HG03280 (cell line): Measurements from ENCODE around the gene EXOC5.
"Not testable (repeated sequence)": the region's sequence is repeated elsewhere in the genome, so short reads cannot be mapped to it uniquely, and the experiment has no call there.

Source experiments
- ATAC-seq: cut with Tn5 transposase; IDR thresholded peaks from one replicate; pipeline ENCODE4 v1.9.1; 2021; ENCODE audit warnings: mild to moderate bottlenecking, moderate library complexity; ENCODE audit not compliant: unreplicated experiment

The EXOC5 gene

DNA sequence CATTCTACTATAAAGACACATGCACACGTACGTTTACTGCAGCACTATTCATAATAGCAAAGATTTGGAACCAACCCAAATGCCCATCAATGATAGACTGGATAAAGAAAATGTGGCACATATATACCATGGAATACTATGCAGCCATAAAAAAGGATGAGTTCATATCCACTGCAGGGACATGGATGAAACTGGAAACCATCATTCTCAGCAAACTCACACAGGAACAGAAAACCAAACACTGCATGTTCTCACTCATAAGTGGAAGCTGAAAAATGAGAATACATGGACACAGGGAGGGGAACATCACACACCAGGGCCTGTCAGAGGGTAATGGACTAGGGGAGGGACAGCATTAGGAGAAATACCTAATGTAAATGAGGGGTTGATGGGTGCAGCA lies 10.5 kb downstream of the EXOC5 start:
- ATAC-seq, result not testable (repeated sequence)

DNA sequence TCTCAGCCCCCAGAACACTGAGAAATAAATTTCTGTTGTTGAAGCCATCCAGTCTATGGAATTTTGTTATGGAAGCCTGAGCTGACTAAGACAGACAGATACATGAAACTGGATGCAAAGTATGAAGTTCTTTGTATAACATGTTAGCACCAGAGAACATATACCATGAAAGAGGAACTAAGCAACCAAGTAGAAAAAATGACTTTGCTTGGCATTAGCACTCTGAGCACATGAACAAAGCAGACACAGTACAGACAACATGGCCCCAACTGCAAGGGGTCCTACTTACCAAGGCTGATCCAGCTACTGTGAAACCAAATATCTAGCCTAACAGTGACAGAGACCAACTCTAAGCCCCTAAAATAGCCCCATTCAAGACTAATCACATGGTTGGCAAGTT lies 13.8 kb downstream of the EXOC5 start:
- ATAC-seq, result no peak

DNA sequence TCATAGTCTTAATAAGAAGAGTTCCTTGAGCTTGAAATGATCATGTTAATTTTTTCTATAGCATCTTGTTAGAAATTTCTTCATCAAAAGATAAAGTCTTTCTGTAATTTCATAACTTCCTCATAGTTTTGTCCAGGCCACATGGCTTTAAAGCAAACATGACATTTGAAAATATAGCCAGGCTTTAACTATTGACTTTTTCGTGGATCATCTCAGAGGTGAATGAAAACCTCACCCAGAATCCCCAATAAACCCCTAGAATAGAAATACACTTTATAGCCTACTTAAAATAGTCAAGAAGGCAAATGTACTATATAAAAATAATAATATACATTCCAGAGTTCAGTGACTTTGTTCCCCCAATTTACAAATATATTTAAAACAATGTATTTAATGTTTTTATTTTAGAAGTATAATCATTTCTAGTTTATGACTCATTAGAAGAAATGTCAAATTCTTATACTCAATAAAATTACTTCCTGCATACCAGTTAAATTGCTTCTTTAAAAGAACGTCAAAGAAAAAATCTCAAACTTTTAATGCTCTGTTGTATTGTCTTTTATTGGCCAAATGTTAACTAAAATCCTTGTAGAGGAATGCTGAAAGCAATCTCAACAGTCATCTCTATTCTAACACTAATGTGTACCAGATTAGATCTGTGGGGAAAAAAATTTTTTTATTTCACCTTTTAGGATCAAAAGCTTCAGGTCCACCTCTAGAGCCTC lies 21.6 kb downstream of the EXOC5 start:
- ATAC-seq, result no peak

DNA sequence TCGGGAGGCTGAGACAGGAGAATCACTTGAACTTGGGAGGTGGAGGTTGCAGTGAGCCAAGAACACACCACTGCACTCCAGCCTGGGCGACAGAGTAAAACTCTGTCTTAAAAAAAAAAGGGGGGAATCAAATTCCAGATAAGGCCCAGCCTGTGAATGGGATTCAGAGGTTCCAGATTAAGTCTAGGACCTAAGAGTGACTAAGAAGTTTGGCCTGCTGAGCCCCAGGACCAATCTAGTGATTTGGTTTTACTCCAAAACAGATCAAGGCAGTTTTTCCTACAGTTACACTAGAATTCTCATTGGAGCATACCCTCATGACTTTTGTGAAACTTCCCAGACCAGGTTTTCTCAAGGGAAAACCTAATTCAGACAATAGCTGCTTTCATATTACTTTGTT lies 22.8 kb downstream of the EXOC5 start:
- no peak for ATAC-seq

DNA sequence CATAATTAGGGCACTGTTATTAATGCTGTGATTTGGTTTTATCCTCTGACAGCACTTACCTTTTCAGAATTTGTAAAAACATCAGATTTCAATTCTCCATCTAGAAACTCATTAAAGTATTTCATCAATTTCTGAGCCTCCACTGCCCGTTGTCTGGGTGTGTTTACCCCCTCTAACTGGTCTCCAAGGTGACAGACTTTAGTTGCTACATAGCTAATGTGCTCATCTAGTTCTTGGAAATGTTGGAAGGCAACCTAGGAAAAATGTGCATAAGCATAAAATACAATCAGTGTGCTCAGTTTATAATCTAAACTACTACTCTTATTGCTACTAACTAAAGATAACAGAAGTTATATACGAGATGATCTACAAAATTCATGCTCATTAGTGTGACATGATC lies 24.6 kb downstream of the EXOC5 start:
- ATAC-seq, result no peak

DNA sequence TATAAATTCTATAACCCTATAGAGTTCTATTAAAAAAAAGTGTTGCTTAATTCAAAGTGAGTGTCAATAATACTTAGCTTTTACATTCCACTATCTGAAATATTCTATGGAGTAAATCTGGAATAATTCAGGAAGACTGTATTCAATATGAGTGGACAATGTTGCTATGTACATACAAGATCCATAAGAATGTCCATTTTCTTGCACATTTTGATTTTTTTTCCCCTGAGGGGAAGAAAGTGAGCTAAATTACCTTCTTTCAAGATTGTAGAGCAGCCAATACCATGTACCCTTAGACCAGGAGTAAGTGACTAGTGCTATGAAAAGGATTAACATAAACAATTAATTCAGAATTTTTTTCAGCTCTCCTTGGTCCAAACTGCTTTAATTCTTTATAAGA lies 25.4 kb downstream of the EXOC5 start:
- no peak for ATAC-seq

DNA sequence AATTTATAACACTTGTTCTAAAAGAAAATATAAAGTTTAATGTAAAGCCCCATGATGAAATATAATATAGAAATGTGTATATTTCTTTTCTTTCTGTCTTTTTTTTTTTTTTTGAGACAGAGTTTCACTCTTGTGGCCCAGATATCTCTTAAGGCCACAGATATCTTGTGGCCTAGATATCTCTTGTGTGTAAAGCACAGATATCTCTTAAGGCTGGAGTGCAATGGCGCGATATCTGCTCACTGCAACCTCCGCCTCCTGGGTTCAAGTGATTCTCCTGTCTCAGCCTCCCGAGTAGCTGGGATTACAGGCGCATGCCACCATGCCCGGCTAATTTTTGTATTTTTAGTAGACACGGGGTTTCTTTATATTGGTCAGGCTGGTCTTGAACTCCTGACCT lies 28.6 kb downstream of the EXOC5 start:
- not testable (repeated sequence) for ATAC-seq

DNA sequence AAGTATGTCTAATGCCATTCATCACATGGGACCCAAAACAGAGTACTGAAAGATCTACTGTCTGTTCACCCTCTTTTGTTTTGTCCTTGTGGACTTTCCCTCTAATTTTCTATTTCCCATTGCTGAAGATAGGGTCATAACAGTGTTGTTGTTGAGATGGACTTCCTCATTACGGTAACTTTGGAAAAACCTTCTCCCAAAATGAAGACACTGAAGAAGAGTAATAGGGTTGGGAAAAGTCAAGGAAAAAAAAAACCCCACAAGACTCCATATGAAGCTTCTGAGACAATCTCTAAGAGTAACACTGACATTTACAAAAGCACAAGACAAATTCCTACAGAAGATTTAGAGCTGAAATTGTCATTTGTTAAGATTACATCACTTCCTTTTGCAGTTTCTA lies 36.7 kb downstream of the EXOC5 start:
- no peak for ATAC-seq

DNA sequence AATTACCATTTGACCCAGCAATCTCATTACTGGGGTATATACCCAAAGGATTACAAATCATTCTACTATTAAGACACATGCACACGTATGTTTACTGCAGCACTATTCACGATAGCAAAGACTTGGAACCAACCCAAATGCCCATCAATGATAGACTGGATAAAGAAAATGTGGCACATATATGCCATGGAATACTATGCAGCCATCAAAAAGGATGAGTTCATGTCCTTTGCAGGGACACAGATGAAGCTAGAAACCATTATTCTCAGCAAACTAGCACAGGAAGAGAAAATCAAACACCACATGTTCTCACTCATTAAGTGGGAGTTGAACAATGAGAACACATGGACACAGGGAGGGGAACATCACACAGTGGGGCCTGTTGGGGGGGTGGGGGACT lies 40.4 kb downstream of the EXOC5 start:
- not testable (repeated sequence) for ATAC-seq

DNA sequence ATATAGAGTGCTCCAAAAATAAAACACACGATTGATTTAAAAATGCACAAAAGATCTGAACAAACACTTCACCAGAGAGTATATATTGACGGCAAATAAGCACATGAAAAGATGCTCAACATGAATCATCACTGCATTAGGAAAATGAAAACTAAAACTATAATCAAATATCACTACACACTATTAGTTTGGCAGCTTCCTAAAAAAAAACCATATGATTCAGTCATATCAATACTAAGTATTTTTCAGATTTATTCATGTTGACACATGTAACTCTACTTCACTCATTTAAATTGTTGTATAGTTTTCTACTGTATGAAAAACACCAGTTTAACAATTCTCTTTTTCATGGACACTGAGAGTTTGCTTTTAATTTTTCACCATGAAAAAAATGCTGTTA lies 41.6 kb downstream of the EXOC5 start:
- no peak for ATAC-seq

DNA sequence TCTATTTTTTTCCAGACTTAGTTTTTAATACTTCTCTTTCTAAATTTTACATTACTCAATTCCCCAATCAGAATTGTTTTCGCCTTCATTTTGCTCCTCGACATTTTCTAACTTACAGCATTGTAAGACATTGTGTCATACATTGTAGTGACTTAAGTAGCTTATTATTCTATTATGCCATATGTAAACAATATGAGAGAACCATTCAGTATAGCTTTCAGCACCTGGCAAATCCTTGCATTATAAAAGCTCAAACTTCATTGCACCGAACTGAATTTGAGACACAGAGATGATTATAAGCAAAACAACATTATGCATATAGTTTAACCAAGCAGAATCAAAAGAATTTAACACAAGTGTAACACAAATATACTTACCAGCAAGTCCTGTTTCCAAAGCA lies 46.8 kb downstream of the EXOC5 start:
- no peak for ATAC-seq

DNA sequence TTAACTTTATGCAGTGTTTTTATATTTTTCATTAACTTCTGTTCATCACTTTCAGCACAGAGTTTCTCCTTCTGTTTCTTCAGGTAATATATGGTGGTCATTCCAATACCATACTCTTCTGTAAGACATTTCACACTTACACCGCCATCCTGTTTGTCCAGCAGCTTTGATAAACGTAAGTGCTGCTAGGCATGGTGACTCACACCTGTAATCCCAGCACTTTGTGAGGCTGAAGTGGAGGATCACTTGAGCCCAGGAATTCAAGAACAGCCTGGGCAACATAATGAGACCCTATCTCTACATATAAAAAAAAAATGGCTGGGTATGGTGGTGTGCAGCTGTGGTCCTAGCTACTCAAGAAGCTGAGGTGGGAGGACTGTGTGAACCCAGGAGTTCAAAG lies 55.8 kb downstream of the EXOC5 start:
- no peak for ATAC-seq

DNA sequence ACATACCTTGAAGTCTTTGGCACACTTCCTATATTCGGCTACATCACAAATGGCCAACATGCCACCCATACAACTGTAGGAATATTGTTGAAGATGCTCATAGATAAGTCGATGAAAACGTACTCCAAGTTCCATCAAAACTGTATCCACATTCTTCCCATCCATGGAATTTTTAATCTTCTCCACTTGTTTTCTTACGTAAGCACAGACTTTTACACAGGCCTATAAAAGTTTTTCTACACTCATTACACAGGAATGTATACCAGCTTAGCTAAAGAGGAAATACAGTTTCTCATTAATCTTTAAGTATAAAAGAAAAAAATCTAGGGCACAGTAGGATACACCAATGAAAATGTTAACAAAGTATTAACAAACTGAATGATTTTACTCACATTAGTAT lies 59.1 kb downstream of the EXOC5 start:
- ATAC-seq, result no peak

DNA sequence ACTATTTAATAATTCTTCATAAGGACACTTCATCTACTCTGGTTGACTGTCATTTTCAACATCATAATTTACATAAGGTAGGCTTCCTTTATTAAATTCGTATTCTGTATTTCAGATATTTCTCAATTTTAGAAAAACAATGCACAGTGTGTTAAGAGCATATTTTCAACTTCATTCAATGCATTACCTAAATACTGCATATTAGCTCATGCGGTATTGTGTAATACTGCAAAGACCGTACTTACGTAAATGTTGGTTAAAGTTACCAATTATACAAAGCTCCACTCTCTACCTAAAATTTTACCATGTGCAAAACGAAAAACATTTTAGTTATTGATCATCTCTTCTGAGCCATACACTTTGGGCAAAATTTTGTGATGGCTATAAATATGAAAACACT lies 62.8 kb downstream of the EXOC5 start:
- ATAC-seq, result no peak

DNA sequence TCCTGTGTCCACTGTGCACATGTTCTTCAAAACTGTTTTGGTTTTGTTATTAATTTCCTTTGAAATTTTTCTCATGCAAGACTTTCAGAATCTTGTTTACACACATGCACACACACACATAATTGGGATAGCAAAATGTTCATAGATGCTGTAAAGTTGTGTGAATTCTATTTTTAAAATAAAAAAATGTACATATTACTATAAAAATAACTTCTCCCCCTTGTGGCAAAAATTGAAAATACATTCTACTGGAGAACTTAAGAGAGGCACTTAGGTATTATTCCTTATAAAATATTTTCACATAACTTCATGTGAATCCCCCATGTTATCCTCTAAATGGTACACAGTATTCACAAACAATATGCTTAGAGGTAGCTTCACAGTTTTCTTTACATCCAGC lies 66.0 kb downstream of the EXOC5 start:
- ATAC-seq, result not testable (repeated sequence)

DNA sequence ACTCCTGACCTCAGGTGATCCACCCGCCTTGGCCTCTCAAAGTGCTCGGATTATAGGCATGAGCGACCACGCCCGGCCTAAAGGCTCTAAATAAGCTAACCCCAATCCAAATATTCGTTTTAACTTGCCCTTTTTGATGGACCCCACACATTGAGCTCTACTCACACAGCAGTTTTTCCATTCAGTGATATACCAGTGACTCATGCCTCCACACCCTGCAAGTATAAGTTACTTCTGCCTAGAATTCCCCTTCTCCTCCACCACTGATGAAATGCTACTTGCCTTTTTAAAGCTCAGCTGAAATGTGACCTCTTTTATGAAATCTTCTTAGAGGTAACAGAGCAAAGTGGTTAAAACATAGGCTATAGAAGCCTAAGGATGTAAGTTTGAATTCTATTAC lies 68.8 kb downstream of the EXOC5 start:
- ATAC-seq, result no peak

DNA sequence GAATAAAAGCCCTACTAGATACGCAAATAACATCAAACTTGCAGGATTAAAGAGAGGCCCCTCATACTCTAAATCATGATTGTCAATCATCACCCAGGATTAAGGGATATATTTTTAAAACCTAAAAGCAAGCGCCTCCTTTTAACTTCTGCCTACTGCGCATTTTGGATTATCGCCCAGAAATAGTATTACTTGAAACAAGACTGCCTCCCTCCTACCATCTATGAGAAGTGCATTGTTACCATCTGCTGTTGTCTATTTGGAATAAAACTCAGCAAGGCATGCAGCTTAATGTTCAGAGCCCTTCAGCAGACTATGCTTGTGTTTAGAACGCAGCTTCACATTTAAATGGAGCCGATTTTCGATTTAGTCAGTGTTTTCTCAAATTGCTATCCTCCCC lies 79.6 kb downstream of the EXOC5 start:
- ATAC-seq, result no peak

DNA sequence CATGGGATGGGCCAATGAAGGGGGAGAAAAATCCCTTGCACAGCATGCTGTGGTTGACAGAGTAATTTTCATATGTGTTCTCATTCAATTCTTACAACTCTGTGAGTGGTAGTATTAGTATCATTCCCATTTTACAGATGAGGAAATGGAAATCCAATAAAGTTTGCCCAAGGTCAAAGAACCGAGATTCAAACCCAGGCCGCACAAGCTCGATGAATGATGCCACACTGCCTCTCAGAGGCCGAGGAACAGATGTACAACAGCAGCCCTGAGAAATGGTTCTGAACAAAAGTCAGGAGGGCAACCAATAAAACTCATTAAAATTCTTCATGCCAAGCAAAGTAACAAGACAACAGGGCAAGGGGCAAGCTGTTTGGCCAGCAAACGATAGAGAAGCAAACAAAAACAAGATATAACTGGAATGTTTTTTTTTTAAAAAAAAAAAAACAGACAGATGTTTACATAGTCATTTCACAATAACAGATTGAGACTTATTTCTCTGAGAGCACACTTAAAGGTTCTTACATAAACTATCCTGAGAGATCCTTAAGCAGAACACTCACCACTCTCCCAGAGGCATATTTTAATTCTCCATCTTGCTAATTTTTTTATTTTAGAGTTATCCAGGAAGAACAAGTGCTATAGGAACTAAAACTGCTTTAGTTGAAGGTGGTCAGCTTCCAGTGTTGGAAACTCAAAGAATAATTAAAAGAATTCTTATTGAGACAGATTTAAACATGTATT lies 85.8 kb downstream of the EXOC5 start:
- no peak for ATAC-seq

DNA sequence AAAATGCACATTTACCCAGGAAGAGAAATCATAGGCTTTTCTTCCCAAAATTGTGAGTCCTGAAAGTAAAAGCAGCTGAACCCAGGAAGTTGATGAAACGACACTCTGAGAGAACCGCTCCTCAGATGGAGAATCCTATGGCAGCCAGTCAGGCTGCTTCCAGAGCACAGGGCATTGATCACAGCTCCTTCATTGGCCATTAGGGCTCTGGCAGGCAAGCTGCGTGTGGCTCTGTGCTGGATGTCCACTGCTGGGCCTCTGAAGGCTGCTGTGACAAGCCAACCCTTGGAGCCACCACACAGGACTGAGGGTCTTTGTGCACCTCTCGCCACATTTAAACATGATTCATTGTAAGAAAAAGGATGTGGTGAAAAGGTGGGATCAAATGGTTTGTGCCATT lies 89.4 kb downstream of the EXOC5 start:
- ATAC-seq, result no peak

DNA sequence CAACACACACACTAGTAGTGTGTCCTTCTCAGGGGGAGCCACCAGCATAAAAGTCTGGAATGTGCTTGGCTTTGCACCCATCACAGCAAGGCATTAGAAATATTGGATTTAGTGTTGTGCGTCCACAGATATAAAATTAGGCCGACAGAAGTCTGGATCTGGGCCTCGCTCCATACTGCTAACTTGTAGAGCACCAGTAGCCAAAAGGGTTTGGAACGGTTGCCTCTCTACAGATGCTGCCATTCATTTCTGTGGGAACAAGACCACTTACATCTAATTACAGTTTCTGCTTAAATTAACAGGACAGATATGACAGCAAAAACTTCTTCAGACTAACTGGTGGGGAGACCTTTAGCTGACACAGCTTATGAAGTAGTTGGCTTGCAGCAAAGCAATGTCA lies 94.2 kb downstream of the EXOC5 start:
- no peak for ATAC-seq

DNA sequence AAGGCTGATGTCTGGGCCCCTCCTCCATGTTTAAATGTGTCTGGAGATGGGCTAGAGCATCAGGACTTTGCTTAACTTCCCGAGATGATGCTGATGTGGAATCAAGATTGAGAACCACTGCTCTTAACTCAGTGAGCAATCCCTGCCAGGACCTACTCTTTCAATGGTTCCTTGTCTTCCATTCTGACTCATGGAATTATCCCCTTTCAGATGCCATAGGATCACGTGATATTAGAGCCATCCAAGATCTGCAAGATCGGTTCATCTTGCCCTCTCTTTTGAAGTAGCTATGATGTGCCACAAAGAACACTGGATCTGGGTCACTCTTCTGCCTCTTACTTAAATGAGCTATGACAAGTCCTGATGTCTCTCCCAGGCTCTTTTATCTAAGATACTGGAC lies 96.8 kb downstream of the EXOC5 start:
- no peak for ATAC-seq

DNA sequence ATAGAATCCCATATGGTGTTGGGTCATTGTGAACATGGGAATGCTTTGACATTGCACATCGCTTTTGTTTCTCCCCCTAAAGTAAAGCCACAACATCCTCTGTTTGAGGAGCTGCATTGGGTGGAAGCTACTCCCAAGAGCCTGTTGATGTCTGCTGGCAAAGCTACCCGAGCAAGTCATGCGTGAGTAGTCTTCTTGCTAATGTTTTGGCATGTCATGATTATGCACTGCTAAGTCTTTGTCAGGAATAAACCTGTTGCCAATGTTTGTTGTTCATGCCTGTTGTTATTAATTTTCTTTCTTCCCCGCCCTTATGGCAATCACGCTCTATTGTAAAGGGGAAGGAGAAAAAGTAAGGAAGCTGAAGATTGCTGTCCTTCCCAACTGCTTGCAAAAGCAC lies 97.3 kb downstream of the EXOC5 start:
- no peak for ATAC-seq

DNA sequence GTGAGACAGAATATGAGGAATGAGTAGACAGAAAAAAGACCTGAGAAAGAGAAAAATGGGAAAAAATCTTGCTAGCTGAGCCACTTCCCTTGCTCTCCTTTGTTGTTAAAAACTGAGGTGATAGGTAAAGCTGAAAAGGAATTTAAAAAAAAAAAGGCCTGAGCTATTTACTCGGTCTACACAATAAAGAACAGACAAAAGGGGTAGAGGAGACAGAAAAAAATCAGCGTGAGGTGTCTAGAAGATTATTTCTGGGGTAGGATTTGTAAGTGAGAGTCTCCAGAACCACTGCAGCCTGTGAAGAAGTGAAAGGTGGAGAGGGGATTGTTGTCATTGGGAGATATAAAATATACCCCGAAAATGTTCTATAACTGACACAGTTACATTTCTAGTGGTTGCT lies 98.8 kb downstream of the EXOC5 start:
- no peak for ATAC-seq
